K562 (cell line): ENCODE measurements around the gene PMF1. TPM values are rescaled to one million over a fixed set of nuclear protein-coding genes. Genes with fewer than 3 reads are reported as not detected.

Experiments used
- BRCA1 ChIP-seq, 2 experiments: fragments of 450-650 bp in 1 of 2; sonication (generic) in 1 of 2; formaldehyde crosslinking in 1 of 2; IDR thresholded peaks; 2 replicates each; pipeline versions ENCODE4 v1.5.0 to v1.6.1; 2017 to 2020; ENCODE audit warnings: mild to moderate bottlenecking in 1 of 2, missing genetic modification reagents in 1 of 2
- ETV5 ChIP-seq: sonication (generic); formaldehyde crosslinking; IDR thresholded peaks from 2 replicates; pipeline ENCODE4 v1.4.0; 2020; ENCODE audit warnings: low read depth, mild to moderate bottlenecking, missing genetic modification reagents
- HDAC3 ChIP-seq: fragments of 450-650 bp; IDR thresholded peaks from 2 replicates; pipeline ENCODE4 v1.6.1; 2018; ENCODE audit warnings: borderline replicate concordance, mild to moderate bottlenecking, moderate library complexity; ENCODE audit not compliant: partially characterized antibody
- HDAC6 ChIP-seq: IDR thresholded peaks from 2 replicates; pipeline ENCODE4 v1.6.1; 2012; ENCODE audit warnings: low read depth, mild to moderate bottlenecking, control low read depth, inconsistent platforms, low read length, moderate library complexity
- HES1 ChIP-seq: fragments of 450-650 bp; IDR thresholded peaks from 2 replicates; pipeline ENCODE4 v1.6.1; 2016; ENCODE audit warnings: low read depth, mild to moderate bottlenecking, moderate library complexity
- HLTF ChIP-seq: fragments of 450-650 bp; IDR thresholded peaks from 2 replicates; pipeline ENCODE4 v1.6.1; 2016
- MNT ChIP-seq, 2 experiments: fragments of 450-650 bp; conservative IDR thresholded peaks; 2 replicates each; pipeline ENCODE4 v1.6.1; 2017; ENCODE audit warnings: mild to moderate bottlenecking in 2 of 2, moderate library complexity in 2 of 2
- NCOA4 ChIP-seq: fragments of 450-650 bp; IDR thresholded peaks from 2 replicates; pipeline ENCODE4 v1.6.1; 2018; ENCODE audit warnings: mild to moderate bottlenecking; ENCODE audit not compliant: partially characterized antibody
- NELFE ChIP-seq: IDR thresholded peaks from 2 replicates; pipeline ENCODE4 v1.6.1; 2011; ENCODE audit warnings: mild to moderate bottlenecking; ENCODE audit not compliant: insufficient read depth, insufficient read length
- RHOXF2B ChIP-seq: fragments of 250-450 bp; sonication (Bioruptor Pico); conservative IDR thresholded peaks from 2 replicates; pipeline ENCODE4 v1.5.1; 2021
- STAT6 ChIP-seq: sonication (generic); formaldehyde crosslinking; IDR thresholded peaks from 2 replicates; pipeline ENCODE4 v1.8.1; 2023; ENCODE audit warnings: mild to moderate bottlenecking, missing genetic modification reagents
- ZNF253 ChIP-seq: fragments of 250-450 bp; sonication (Bioruptor Pico); conservative IDR thresholded peaks from 2 replicates; pipeline ENCODE4 v1.6.1; 2021; ENCODE audit warnings: mild to moderate bottlenecking
- ZNF347 ChIP-seq: fragments of 450-650 bp; formaldehyde crosslinking; IDR thresholded peaks from 2 replicates; pipeline ENCODE4 v1.4.0; 2020; ENCODE audit warnings: low read depth, mild to moderate bottlenecking, moderate library complexity
- ZNF398 ChIP-seq: fragments of 250-450 bp; sonication (Bioruptor Pico); IDR thresholded peaks from 2 replicates; pipeline ENCODE4 v1.8.0; 2021; ENCODE audit warnings: moderate library complexity, mild to moderate bottlenecking, inconsistent platforms
- polyA plus RNA-seq, 8 experiments: library from polyadenylated mRNA; depleted of rRNA in 4 of 8; stranded (reverse) in 5 of 8; unstranded in 3 of 8; fragments of >200 nt; fragmentation: Nextera tagmentation in 2 of 8; fragmentation: Illumina TruSeq in 1 of 8; extraction: Ambion mirVana in 2 of 8; extraction: Trizol in 1 of 8; gene quantifications; 2 replicates each; pipeline versions ENCODE4 v1.2.1 to v1.2.3, GENCODE V29; 2011 to 2014; ENCODE audit warnings: inconsistent platforms in 1 of 8, missing spikeins in 1 of 8
- total RNA-seq, 7 experiments: library from RNA; depleted of rRNA in 6 of 7; stranded (reverse); fragments of >200 nt in 6 of 7; fragmentation: Illumina TruSeq in 2 of 7; extraction: Trizol in 2 of 7; gene quantifications; 2 replicates each; pipeline versions ENCODE4 v1.2.1 to v1.2.3, GENCODE V29; 2011 to 2021; ENCODE audit warnings: low replicate concordance in 1 of 7
- TF ChIP-seq, protein P1 (sequence below): fragments of 450-650 bp; IDR thresholded peaks from 2 replicates; pipeline ENCODE4 v1.6.1; 2014; ENCODE audit warnings: low read depth, mild to moderate bottlenecking, moderate library complexity, borderline replicate concordance

The PMF1 gene
- total and polyA plus RNA-seq, 9 of the 15 experiments (the other 6 are each of a cell fraction or from before 2014, with no cell fraction given), result 9.4 to 92.9 (median 71.0) TPM

- TF ChIP-seq STAT6, result no peak
- no peak for TF ChIP-seq ZNF398 (CRISPR knock-in tag)
- TF ChIP-seq ZNF253 (CRISPR knock-in tag), result no peak
- TF ChIP-seq NCOA4, result no peak
- TF ChIP-seq RHOXF2B (CRISPR knock-in tag), result no peak
- no peak for TF ChIP-seq ZNF347 (CRISPR knock-in tag)
- TF ChIP-seq HDAC6, result no peak
- TF ChIP-seq, protein P1, sequence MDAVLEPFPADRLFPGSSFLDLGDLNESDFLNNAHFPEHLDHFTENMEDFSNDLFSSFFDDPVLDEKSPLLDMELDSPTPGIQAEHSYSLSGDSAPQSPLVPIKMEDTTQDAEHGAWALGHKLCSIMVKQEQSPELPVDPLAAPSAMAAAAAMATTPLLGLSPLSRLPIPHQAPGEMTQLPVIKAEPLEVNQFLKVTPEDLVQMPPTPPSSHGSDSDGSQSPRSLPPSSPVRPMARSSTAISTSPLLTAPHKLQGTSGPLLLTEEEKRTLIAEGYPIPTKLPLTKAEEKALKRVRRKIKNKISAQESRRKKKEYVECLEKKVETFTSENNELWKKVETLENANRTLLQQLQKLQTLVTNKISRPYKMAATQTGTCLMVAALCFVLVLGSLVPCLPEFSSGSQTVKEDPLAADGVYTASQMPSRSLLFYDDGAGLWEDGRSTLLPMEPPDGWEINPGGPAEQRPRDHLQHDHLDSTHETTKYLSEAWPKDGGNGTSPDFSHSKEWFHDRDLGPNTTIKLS, result no peak
- no peak for TF ChIP-seq HLTF
- TF ChIP-seq HDAC3, result no peak
- TF ChIP-seq NELFE, result no peak
- no peak for TF ChIP-seq HES1
- peak; percentile 51 to 55; a peak in 3 of 4 replicates for TF ChIP-seq MNT (conservative IDR thresholded peaks at IDR 0.05)
- no peak for TF ChIP-seq BRCA1 (IDR thresholded peaks at IDR 0.05)
- TF ChIP-seq BRCA1 (CRISPR knock-in tag; IDR thresholded peaks at IDR 0.05), result no peak
- TF ChIP-seq ETV5 (CRISPR knock-in tag), result no peak
Observed at GRCh38 chr1:156214024-156214748, 1.4 kb downstream of the PMF1 start (continued).
